ENCODE results near the gene SOCS2. TPM values are rescaled to one million over a fixed set of nuclear protein-coding genes. Genes with fewer than 3 reads are reported as not detected.
"Not testable (repeated sequence)": the region's sequence is repeated elsewhere in the genome, so short reads cannot be mapped to it uniquely, and the experiment has no call there.

Gene SOCS2
- total RNA-seq, 1 experiment from 2014 or later = 86.0 TPM

DNA sequence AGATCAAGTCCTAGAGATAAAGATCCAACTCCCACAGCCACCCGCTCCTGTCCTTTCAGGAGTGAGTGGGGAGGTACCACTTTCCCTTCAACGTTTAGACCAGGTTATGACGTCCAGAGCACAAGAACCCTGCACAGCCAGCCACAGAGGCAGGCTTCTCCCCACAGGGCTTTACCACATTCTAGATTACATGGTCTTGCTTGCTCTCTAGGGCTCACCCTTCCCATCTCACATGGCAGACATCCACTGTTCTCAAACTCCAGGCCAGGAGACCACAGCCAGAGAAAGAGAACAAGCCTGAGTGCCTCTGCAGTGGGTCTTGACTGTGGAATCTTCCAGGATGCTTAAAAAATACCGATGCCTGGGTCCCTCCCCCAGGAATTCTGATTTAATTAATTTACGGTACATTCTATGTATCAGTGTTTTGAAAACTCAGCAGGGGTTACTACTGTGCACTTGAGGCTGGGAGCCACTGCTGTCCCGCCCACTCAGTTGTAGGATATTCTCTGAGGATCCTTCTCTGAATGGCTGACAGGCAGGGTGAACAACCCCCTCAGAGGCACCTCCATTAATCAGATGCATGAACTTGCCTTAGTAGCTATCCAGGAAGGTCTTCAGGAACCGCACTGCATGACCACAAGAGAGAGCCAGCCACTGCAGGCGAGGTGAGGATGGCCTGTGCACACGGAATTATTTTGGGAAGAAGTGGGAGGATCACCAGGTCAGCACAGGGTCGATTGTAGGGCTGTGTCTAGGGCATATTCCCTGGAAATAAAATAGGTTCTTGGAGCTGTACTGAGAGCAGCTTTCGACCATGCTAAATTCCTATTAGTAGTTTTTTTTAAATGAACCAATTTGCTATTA is 21.5 kb upstream of the SOCS2 start:
- no peaks in the 10 kb centered on the region for H3K27me3 ChIP-seq (ENCODE audit: control insufficient read depth, insufficient read depth, low read length)
- no peak overlapping the region for H3K4me3 ChIP-seq (ENCODE audit: insufficient read depth, low read depth, low read length)
- no peaks in the 10 kb centered on the region for H3K36me3 ChIP-seq (replicated peaks; ENCODE audit: control insufficient read depth, insufficient read depth, low read length)
- no peak for DNase-seq

DNA sequence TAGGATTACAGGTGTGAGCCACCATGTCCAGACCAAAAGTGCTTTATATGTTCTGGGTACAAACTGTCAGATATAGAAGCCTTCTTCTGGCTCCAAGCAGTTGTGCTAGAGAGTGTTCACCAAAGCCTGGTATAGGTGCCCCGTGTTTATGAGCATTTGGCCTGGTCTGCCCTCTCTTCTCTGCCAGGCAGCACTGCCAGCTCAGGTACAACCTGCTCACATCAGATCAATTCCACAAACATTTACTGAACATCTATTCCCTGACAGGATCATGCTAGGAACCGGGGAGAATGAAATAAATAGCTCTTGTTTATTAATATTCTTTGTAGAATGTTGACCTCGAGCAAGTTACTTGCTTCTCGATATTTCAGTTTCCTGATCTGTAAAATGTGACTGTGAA is 20.0 kb upstream of the SOCS2 start:
- no peak overlapping the region for H3K4me3 ChIP-seq (ENCODE audit: insufficient read depth, low read depth, low read length)
- no peaks in the 10 kb centered on the region for H3K27me3 ChIP-seq (ENCODE audit: control insufficient read depth, insufficient read depth, low read length)
- DNase-seq = no peak
- no peaks in the 10 kb centered on the region for H3K36me3 ChIP-seq (replicated peaks; ENCODE audit: control insufficient read depth, insufficient read depth, low read length)

DNA sequence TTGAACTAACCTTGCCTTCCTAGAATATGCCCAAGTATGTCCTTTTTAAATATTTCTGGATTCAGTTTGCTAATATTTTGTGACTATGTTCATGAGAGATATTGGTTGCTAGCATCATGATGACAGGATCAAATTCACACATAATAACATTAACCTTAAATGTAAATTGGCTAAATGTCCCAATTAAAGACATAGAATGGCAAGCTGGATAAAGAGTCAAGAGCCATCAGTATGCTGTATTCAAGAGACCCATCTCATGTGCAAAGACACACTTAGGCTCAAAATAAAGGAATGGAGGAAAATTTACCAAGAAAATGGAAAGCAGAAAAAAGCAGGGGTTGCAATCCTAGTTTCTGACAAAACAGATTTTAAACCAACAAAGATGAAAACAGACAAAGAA is 14.6 kb upstream of the SOCS2 start:
- not testable (repeated sequence) for H3K4me3 ChIP-seq (ENCODE audit: insufficient read depth, low read depth, low read length); H3K27me3 ChIP-seq (ENCODE audit: control insufficient read depth, insufficient read depth, low read length); DNase-seq; H3K36me3 ChIP-seq (replicated peaks; ENCODE audit: control insufficient read depth, insufficient read depth, low read length)

DNA sequence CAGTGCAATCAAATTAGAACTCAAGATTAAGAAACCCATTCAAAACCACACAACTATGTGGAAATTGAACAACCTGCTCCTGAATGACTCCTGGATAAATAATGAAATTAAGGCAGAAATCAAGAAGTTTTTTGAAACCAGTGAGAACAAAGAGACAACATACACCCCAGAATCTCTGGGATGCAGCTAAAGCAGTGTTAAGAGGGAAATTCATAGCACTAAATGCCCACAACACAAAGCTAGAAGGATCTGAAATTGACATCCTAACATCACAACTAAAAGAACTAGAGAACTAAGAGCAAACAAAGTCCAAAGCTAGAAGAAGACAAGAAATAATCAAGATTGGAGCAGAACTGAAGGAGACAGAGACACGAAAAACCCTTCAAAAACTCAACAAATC is 13.8 kb upstream of the SOCS2 start:
- not testable (repeated sequence) for H3K27me3 ChIP-seq (ENCODE audit: control insufficient read depth, insufficient read depth, low read length); DNase-seq; H3K4me3 ChIP-seq (ENCODE audit: insufficient read depth, low read depth, low read length); H3K36me3 ChIP-seq (replicated peaks; ENCODE audit: control insufficient read depth, insufficient read depth, low read length)

DNA sequence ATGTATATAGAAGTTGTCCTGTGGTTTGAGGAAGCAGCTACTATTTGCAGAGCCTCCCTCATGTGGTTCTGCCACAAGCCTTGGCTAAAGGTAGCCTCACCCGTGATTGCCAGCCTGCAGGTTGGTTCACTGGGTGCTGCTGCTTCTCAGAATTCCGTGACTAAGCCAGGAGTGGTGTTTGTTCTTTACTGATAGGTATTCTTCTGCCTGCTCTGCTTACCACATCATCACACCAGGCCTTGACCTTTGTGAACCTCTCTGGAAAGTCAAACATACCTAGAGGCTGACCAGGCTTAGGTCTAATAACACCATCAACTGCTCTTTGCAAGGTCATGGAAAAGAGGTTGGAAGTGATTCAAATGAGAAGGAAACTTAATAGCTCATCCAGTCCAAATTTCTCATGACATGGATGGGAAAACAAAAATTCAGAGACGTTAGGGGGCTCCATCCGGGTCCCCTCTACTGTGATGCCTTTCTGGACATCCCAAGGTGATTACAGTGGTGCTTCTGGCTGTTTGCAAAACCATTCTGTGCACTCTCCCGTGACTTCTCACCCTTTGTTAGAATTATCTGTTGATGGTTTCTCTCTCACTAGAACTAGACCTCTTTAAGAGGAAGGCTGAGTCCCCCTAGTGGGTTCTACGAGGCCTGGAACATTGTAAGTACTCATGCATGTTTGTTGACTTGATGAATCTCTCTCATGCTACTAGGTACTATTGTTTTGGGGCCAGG is 8.5 kb upstream of the SOCS2 start:
- no peaks in the 10 kb centered on the region for H3K36me3 ChIP-seq (replicated peaks; ENCODE audit: control insufficient read depth, insufficient read depth, low read length)
- H3K4me3 ChIP-seq (ENCODE audit: insufficient read depth, low read depth, low read length) = no peak overlapping the region
- no peaks in the 10 kb centered on the region for H3K27me3 ChIP-seq (ENCODE audit: control insufficient read depth, insufficient read depth, low read length)
- peak; percentile 30 for DNase-seq

DNA sequence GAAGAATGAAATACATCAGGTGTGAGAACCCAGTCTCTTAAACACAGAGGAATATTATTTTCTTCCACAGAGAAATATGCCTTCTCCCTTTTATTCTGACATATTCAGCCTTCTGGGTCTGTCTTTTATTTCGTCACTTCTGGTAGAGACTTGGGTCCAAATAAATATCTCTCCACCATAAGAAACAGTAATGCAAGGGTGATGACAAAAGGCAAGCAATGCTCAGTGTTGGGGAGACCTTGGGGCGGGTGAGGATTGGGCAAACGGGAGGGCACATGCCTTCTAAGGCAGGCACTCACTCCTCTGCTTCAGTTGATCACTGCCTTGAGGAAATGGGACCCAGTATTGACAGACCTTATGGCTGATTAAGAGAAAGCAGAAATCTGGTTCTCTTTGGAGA is 6.7 kb upstream of the SOCS2 start:
- no peak for DNase-seq
- Histone ChIP-seq H3K27me3 (ENCODE audit: control insufficient read depth, insufficient read depth, low read length) (no peaks in the 10 kb centered on the region), H3K36me3 (replicated peaks; ENCODE audit: control insufficient read depth, insufficient read depth, low read length) (no peaks in the 10 kb centered on the region), H3K4me3 (ENCODE audit: insufficient read depth, low read depth, low read length) (no peak overlapping the region)

DNA sequence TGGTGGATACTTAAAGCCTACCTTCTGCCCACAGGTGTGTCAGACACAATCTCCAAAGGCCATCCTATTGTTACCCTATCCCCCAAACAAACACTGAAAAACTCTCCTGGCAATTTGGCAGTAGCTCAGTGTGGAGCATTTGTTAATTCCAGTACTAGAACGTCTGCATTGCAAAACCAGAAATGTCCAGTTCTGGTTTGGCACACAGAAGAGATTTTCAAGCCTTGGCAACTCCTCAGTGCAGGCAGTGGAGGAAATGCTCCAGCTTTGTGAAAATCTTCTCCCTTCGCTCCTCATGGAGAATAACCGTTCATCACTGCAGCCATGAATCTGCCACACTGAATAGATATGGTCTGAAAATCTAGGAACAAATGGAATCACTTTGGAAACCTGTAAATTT is 5.3 kb upstream of the SOCS2 start:
- no peak for DNase-seq
- H3K4me3 ChIP-seq (ENCODE audit: insufficient read depth, low read depth, low read length) = no peak overlapping the region
- no peaks in the 10 kb centered on the region; the same call in 1 of the 2 replicates for H3K27me3 ChIP-seq (ENCODE audit: control insufficient read depth, insufficient read depth, low read length)
- no peaks in the 10 kb centered on the region for H3K36me3 ChIP-seq (replicated peaks; ENCODE audit: control insufficient read depth, insufficient read depth, low read length)

DNA sequence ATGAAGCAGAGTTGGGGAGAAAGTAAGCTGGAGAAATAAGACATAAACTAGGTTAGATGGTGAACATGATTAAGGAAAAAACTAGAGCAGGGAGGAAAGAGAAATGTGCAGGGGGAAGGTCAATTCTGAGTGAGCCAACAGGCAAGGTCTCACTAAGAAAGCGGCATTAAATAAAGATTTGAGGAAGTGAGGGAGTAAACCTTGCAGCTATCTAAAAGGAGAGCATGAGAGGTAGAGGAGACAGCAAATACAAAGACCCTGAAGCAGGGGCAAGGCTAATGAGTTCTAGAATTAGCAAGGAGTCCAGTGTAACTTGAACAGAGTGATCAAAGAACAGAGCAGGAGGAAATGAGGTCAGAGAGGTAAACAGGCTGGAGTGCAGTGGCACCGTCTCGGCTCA is 4.4 kb upstream of the SOCS2 start:
- DNase-seq = no peak
- H3K27me3 ChIP-seq (ENCODE audit: control insufficient read depth, insufficient read depth, low read length) = peaks cover 9% of the 10 kb centered on the region; the same call in 1 of the 2 replicates
- no peak overlapping the region for H3K4me3 ChIP-seq (ENCODE audit: insufficient read depth, low read depth, low read length)
- H3K36me3 ChIP-seq (replicated peaks; ENCODE audit: control insufficient read depth, insufficient read depth, low read length) = no peaks in the 10 kb centered on the region

DNA sequence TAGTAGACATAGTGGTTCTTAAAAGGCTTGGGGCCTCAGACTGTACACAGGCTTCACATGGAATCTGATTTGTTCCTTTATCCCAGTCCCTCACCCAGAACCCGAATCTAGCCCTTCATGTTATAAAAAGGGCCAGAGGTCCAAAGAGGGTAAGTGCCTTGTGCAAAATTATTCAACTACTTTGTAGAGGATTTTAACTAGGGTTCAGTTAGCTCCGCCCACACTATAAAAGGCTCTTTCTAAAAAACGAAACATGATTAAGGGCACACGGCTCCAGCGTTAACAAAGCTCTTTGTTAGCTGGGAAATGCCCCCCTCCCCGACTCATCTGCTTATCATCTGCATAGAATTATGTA is 3.2 kb upstream of the SOCS2 start:
- Histone ChIP-seq H3K27me3 (ENCODE audit: control insufficient read depth, insufficient read depth, low read length) (peaks cover 20% of the 10 kb centered on the region; the same call in 1 of the 2 replicates), H3K4me3 (ENCODE audit: insufficient read depth, low read depth, low read length) (peak overlapping the region; percentile 21)
- no peak for DNase-seq

DNA sequence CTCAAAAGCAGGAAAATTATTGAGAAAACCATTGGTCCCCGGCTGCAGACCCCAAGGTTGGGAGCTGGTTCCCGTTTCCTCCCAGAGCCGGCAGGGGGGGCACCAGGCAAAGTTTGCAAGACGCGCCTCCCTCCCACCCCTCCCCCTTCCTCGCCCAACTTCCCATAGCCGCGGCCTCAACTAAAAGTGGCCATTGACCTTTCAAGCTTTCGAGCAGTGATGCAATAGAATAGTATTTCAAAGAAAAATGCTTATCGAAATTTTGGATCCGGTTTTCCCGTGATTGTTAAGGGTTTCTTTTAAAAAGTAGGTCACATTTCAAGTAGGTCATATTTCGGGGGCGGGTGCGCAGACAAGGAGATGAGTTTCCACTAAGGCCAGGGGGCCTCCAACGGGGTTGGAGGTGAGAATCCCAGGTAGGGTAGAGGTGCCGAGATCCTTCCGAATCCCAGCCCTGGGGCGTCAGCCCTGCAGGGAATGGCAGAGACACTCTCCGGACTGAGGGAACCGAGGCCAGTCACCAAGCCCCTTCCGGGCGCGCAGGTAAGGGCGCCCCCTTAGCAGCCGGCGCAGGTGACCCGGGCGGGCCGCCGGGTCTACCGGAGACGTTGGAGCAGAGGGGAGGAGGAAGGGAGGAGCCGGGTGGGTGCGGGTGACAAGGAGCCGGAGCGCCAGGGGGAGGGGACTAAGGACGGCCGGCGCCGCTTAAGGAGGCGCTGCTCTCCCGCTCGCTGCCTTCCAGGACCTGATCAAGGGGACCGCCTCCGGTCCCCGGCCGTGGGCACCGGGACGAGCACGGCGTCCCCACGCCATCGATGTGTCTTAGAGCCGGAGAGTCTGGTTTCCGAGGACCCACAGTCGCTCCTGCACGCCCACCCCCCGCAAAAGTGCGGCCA is 2.6 kb upstream of the SOCS2 start:
- Histone ChIP-seq H3K27me3 (ENCODE audit: control insufficient read depth, insufficient read depth, low read length) (peaks cover 23% of the 10 kb centered on the region; the same call in 1 of the 2 replicates), H3K4me3 (ENCODE audit: insufficient read depth, low read depth, low read length) (peak overlapping the region; percentile 88), H3K36me3 (replicated peaks; ENCODE audit: control insufficient read depth, insufficient read depth, low read length) (no peaks in the 10 kb centered on the region)
- DNase-seq = peak; percentile 94

More for the DNA sequence above, 3.2 kb upstream of the SOCS2 start:
- H3K36me3 ChIP-seq (replicated peaks; ENCODE audit: control insufficient read depth, insufficient read depth, low read length) = no peaks in the 10 kb centered on the region

DNA sequence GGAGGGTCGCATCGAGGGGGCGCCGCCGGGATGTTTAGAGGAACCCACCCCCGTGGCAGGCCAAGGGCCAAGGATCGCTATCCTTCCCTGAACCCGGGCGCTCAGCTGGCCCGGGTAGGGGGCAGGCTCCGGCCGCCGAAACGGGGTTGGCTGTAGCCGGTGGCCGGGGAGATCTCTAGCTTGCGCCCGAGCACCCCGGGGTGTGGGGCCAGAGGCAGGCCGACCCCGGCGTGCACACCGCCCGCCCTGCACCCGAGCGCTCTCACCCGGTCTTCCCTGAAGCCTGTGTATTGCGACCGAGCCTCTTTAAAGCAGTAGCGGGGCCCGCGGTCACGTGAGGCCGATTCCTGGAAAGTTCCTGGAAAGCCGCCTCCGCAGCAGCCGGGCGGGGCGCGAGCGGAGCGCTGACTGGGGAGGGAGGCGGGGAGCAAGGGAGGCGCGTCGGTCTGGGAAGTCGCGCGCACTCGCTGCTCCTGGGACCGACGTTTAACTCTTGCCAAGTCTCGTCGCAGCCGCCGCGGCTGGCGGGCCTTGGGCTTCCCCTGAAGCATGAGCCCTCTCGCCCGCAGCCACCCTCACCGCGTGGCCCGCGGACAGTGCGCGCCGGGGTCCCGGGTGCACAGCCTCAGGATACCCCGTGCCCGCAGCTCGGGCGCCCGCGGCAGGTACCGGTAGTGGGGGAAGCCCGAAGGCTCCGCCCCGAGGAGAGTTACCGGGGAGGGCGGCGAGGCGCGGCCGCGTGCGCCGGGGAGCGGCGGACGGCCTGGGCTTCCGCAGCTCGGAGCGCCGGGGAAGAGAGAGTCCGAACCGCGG is 1.7 kb upstream of the SOCS2 start:
- no peaks in the 10 kb centered on the region for H3K36me3 ChIP-seq (replicated peaks; ENCODE audit: control insufficient read depth, insufficient read depth, low read length)
- H3K4me3 ChIP-seq (ENCODE audit: insufficient read depth, low read depth, low read length) = peak overlapping the region; percentile 88
- DNase-seq = peak; percentile 95
- H3K27me3 ChIP-seq (ENCODE audit: control insufficient read depth, insufficient read depth, low read length) = peaks cover 25% of the 10 kb centered on the region; the same call in 1 of the 2 replicates

DNA sequence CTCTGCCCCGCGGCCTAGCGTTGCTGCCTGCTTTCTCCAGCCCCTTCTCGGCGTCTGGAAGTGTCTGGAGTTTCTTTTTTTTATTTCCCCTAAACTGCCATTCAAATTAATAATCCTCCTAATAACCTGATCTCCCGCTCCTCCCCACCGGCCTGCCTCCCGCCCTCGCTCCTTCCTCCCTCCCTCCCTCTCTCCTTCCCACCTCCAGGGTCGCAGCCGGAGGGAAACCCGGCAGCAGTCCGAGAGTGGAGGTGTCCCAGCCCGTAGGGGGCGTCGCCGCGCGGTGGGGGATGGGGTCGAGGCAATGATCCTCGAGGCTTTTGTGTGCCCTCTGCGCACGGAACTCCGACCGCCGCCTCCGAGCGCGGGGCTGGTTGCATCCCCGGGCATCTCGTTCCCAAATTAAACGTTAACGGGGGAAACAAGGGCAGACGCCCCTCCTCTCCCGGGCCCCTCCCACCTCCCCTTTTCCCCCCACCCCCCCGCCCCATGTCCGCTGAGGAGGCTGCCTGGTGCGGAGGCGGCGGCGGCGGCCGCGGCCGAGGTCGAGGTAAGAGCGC is 1.0 kb upstream of the SOCS2 start:
- Histone ChIP-seq H3K36me3 (replicated peaks; ENCODE audit: control insufficient read depth, insufficient read depth, low read length) (no peaks in the 10 kb centered on the region), H3K27me3 (ENCODE audit: control insufficient read depth, insufficient read depth, low read length) (peaks cover 25% of the 10 kb centered on the region; the same call in 1 of the 2 replicates), H3K4me3 (ENCODE audit: insufficient read depth, low read depth, low read length) (peak overlapping the region; percentile 88)
- DNase-seq = peak; percentile 90

DNA sequence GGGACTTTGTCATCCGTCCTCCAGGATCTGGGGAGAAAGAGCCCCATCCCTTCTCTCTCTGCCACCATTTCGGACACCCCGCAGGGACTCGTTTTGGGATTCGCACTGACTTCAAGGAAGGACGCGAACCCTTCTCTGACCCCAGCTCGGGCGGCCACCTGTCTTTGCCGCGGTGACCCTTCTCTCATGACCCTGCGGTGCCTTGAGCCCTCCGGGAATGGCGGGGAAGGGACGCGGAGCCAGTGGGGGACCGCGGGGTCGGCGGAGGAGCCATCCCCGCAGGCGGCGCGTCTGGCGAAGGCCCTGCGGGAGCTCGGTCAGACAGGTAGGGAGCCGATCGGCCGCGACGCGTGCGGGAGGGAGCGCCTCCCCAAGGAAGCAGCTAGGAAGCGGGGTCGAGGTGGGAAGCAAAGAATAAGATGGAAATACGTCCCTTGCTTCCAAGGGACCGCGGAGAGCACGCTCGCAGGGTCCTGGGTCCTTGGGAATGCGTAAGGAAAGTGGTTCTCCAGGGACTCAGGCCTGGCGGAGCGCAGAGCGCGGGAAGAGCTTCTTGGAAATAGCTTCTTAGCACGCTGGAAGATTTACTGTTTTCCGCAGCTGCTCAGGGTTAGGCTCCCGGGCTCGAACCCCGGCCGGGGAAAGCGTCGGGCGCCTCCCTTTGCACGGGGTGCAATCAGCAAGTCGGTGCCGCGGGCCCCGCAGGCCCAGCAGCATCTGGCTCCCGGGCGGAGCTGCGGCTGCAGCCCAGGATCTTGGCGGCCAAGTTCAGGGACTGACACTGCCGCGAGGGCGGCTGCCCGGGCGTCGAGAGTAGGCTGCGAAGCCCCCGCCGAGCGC is 457 bp downstream of the SOCS2 start:
- DNase-seq = peak; percentile 70
- no peaks in the 10 kb centered on the region for H3K36me3 ChIP-seq (replicated peaks; ENCODE audit: control insufficient read depth, insufficient read depth, low read length)
- H3K27me3 ChIP-seq (ENCODE audit: control insufficient read depth, insufficient read depth, low read length) = peaks cover 25% of the 10 kb centered on the region; the same call in 1 of the 2 replicates
- peak overlapping the region; percentile 88 for H3K4me3 ChIP-seq (ENCODE audit: insufficient read depth, low read depth, low read length)

Data from H7 (cell line).